HG02938 (cell line): ENCODE measurements around the gene ZNF444.
"Not testable (repeated sequence)": the region's sequence is repeated elsewhere in the genome, so short reads cannot be mapped to it uniquely, and the experiment has no call there.

Source experiments
- ATAC-seq: cut with Tn5 transposase; IDR thresholded peaks from one replicate; pipeline ENCODE4 v1.9.1; 2021; ENCODE audit warnings: mild to moderate bottlenecking, moderate library complexity; ENCODE audit not compliant: unreplicated experiment

Gene ZNF444

GRCh38 chr19:56144831-56145230, 3.7 kb downstream of the ZNF444 start:
- ATAC-seq = no peak

- ATAC-seq = no peak
These were observed 4.6 kb downstream of the ZNF444 start for GRCh38 chr19:56145698-56146097.

GRCh38 chr19:56146904-56147303, 5.8 kb downstream of the ZNF444 start:
- ATAC-seq = no peak

GRCh38 chr19:56147307-56147706, 6.2 kb downstream of the ZNF444 start:
- ATAC-seq = no peak

- no peak for ATAC-seq
These were observed 7.0 kb downstream of the ZNF444 start for GRCh38 chr19:56148096-56148495.

GRCh38 chr19:56148955-56149655, 8.0 kb downstream of the ZNF444 start:
- not testable (repeated sequence) for ATAC-seq

GRCh38 chr19:56149656-56150038, 8.6 kb downstream of the ZNF444 start:
- ATAC-seq = no peak

GRCh38 chr19:56150358-56150757, 9.3 kb downstream of the ZNF444 start:
- no peak for ATAC-seq

- no peak for ATAC-seq
These were observed 11.6 kb downstream of the ZNF444 start for GRCh38 chr19:56152644-56153043.

GRCh38 chr19:56153507-56153906, 12.4 kb downstream of the ZNF444 start:
- no peak for ATAC-seq

- no peak for ATAC-seq
These were observed 14.1 kb downstream of the ZNF444 start for GRCh38 chr19:56155124-56155687.

- ATAC-seq = no peak
These were observed 15.7 kb downstream of the ZNF444 start for GRCh38 chr19:56156768-56157167.

- no peak for ATAC-seq
These were observed 17.2 kb downstream of the ZNF444 start for GRCh38 chr19:56158170-56158757.

- no peak for ATAC-seq
These were observed 18.0 kb downstream of the ZNF444 start for GRCh38 chr19:56159009-56159559.

GRCh38 chr19:56159622-56160271, 18.7 kb downstream of the ZNF444 start:
- no peak for ATAC-seq

GRCh38 chr19:56161534-56161933, 20.4 kb downstream of the ZNF444 start:
- ATAC-seq = no peak

- no peak for ATAC-seq
These were observed 21.2 kb downstream of the ZNF444 start for GRCh38 chr19:56162258-56162657.

GRCh38 chr19:56163097-56163496, 22.0 kb downstream of the ZNF444 start:
- no peak for ATAC-seq

- no peak for ATAC-seq
These were observed 26.0 kb downstream of the ZNF444 start for GRCh38 chr19:56167064-56167578.

GRCh38 chr19:56170261-56170660, 29.2 kb downstream of the ZNF444 start:
- ATAC-seq = no peak

- no peak for ATAC-seq
These were observed 33.0 kb downstream of the ZNF444 start for GRCh38 chr19:56174086-56174485.
